ENCODE data around the gene DIAPH3.

The DIAPH3 gene

GRCh38 chr13:60019119-60019993, 144.4 kb downstream of the DIAPH3 start:
- in situ Hi-C loops (cut with HindIII; ENCODE audit: low sequenced_read_pairs), result no loop called here
- peak; percentile 12 for DNase-seq (ENCODE audit: low read depth, low spot score)
- no peak for TF ChIP-seq CTCF (IDR thresholded peaks at IDR 0.05; ENCODE audit: low read depth, low read length)
- H3K4me3 ChIP-seq (ENCODE audit: low read depth, low read length), result no peak overlapping the region

GRCh38 chr13:60018536-60018935, 145.2 kb downstream of the DIAPH3 start:
- in situ Hi-C loops (cut with HindIII; ENCODE audit: low sequenced_read_pairs), result no loop called here
- no peak overlapping the region for H3K4me3 ChIP-seq (ENCODE audit: low read depth, low read length)

GRCh38 chr13:60016229-60016628, 147.5 kb downstream of the DIAPH3 start:
- H3K4me3 ChIP-seq (ENCODE audit: low read depth, low read length), result no peak overlapping the region
- no peak for DNase-seq (ENCODE audit: low read depth, low spot score)
- TF ChIP-seq CTCF (IDR thresholded peaks at IDR 0.05; ENCODE audit: low read depth, low read length), result no peak
- in situ Hi-C loops (cut with HindIII; ENCODE audit: low sequenced_read_pairs), result no loop called here

More at GRCh38 chr13:60018536-60018935, 145.2 kb downstream of the DIAPH3 start:
- TF ChIP-seq CTCF (IDR thresholded peaks at IDR 0.05; ENCODE audit: low read depth, low read length), result no peak
- DNase-seq (ENCODE audit: low read depth, low spot score), result no peak

- in situ Hi-C loops (cut with HindIII; ENCODE audit: low sequenced_read_pairs), result no loop called here
- no peak overlapping the region for H3K4me3 ChIP-seq (ENCODE audit: low read depth, low read length)
- DNase-seq (ENCODE audit: low read depth, low spot score), result no peak
- TF ChIP-seq CTCF (IDR thresholded peaks at IDR 0.05; ENCODE audit: low read depth, low read length), result no peak
Observed at GRCh38 chr13:60013166-60013565, 150.6 kb downstream of the DIAPH3 start.

- no peak for TF ChIP-seq CTCF (IDR thresholded peaks at IDR 0.05; ENCODE audit: low read depth, low read length)
- no peak for DNase-seq (ENCODE audit: low read depth, low spot score)
- in situ Hi-C loops (cut with HindIII; ENCODE audit: low sequenced_read_pairs), result no loop called here
- no peak overlapping the region for H3K4me3 ChIP-seq (ENCODE audit: low read depth, low read length)
Observed at GRCh38 chr13:60012488-60012887, 151.2 kb downstream of the DIAPH3 start.

- in situ Hi-C loops (cut with HindIII; ENCODE audit: low sequenced_read_pairs), result no loop called here
- DNase-seq (ENCODE audit: low read depth, low spot score), result no peak
- no peak overlapping the region for H3K4me3 ChIP-seq (ENCODE audit: low read depth, low read length)
- TF ChIP-seq CTCF (IDR thresholded peaks at IDR 0.05; ENCODE audit: low read depth, low read length), result no peak
Observed at GRCh38 chr13:60009300-60010253, 154.2 kb downstream of the DIAPH3 start.
